Measurements from ENCODE around the gene DEFB113.

The DEFB113 gene

GRCh38 chr6:49918787-49919186 is 50.6 kb downstream of the DEFB113 start:
- TF ChIP-seq GATA1 (IDR thresholded peaks at IDR 0.05; ENCODE audit: low read depth, low read length) (no peak), POLR2A (IDR thresholded peaks at IDR 0.05; ENCODE audit: low read length) (no peak)
- no peak for DNase-seq
